ENCODE results near the gene TOPBP1. TPM values are rescaled to one million over a fixed set of nuclear protein-coding genes. Genes with fewer than 3 reads are reported as not detected.

The TOPBP1 gene
- total RNA-seq, 1 experiment from 2014 or later, result 51.5 TPM

GRCh38 chr3:133583396-133583795 lies 78.3 kb downstream of the TOPBP1 start:
- Histone ChIP-seq H3K9ac (ENCODE audit: extremely low read depth, insufficient read length, low read length) (no peak overlapping the region), H3K27ac (ENCODE audit: insufficient read length, low read depth, low read length) (no peak overlapping the region), H2BK15ac (ENCODE audit: low read depth, low read length) (no peak overlapping the region), H3K79me1 (ENCODE audit: insufficient read depth, low read depth, low read length, poor library complexity, severe bottlenecking) (peaks cover 3% of the 10 kb centered on the region), H3K9me3 (ENCODE audit: control insufficient read depth, low read depth, low read length) (no peaks in the 10 kb centered on the region), H4K5ac (ENCODE audit: insufficient read length, low read depth, low read length) (no peak overlapping the region), H3K4me2 (ENCODE audit: insufficient read depth, insufficient read length, low read length) (no peak overlapping the region), H2BK20ac (ENCODE audit: low read depth, low read length, poor library complexity, severe bottlenecking) (no peak overlapping the region), H2BK12ac (ENCODE audit: insufficient read length, low read depth, low read length) (no peak overlapping the region), H3T11ph (ENCODE audit: low read length) (no peak overlapping the region), H2BK120ac (ENCODE audit: low read depth, low read length, poor library complexity, severe bottlenecking) (no peak overlapping the region), H3K56ac (ENCODE audit: insufficient read length, low read depth, low read length) (no peak overlapping the region), H2BK5ac (ENCODE audit: insufficient read length, low read length) (no peak overlapping the region), H3K4ac (ENCODE audit: low read depth, low read length) (no peak overlapping the region), H3K23me2 (ENCODE audit: insufficient read length, low read depth, low read length, poor library complexity, severe bottlenecking) (no peaks in the 10 kb centered on the region), H4K91ac (ENCODE audit: insufficient read length, low read depth, low read length) (no peak overlapping the region), H3K4me1 (ENCODE audit: insufficient read depth, low read length) (no peaks in the 10 kb centered on the region), H4K20me1 (ENCODE audit: control insufficient read depth, insufficient read depth, insufficient read length) (no peaks in the 10 kb centered on the region), H3K18ac (ENCODE audit: insufficient read length, low read depth, low read length) (no peak overlapping the region), H3K79me2 (ENCODE audit: insufficient read depth, low read length) (peaks cover 15% of the 10 kb centered on the region; the same call in 1 of the 2 replicates), H3K14ac (ENCODE audit: insufficient read depth, low read length) (no peak overlapping the region), H3K27me3 (ENCODE audit: insufficient read depth, low read length) (no peaks in the 10 kb centered on the region), H2AK5ac (ENCODE audit: insufficient read length, low read length) (no peak overlapping the region), H2AFZ (ENCODE audit: low read length) (no peak overlapping the region), H3K23ac (ENCODE audit: insufficient read length, low read depth, low read length) (no peak overlapping the region), H4K8ac (replicated peaks; ENCODE audit: insufficient read length, low read depth, low read length) (no peak overlapping the region)
- no peak for TF ChIP-seq CTCF (conservative IDR thresholded peaks at IDR 0.05)
- H3K4me3 Mint-ChIP-seq, result no peak overlapping the region; a peak in 1 of 5 replicates
- peaks cover 0 to 13% of the 10 kb centered on the region in 2 experiments; a peak in 3 of 4 replicates for H3K4me1 Mint-ChIP-seq
- WGBS (ENCODE audit: extremely low coverage, insufficient read length, low lambda C conversion rate), result no CpG with 5 or more reads among the region's 6 CpGs
- no peaks in the 10 kb centered on the region for H3K9me3 Mint-ChIP-seq
- DNase-seq, result no peak
- no peaks in the 10 kb centered on the region for H3K27me3 Mint-ChIP-seq (ENCODE audit: low read depth)
- H3K36me3 Mint-ChIP-seq (ENCODE audit: insufficient read depth in 1 of 3, low read depth in 3 of 3), result peaks cover 50 to 85% (median 77%) of the 10 kb centered on the region in 3 experiments; a peak in 6 of 7 replicates
- peak overlapping the region in 1 of 3 experiments; percentile 42; a peak in 2 of 7 replicates for H3K27ac Mint-ChIP-seq

Data from H9 (cell line).